ENCODE results near the gene NDUFV3.
"Not testable (repeated sequence)": the region's sequence is repeated elsewhere in the genome, so short reads cannot be mapped to it uniquely, and the experiment has no call there.

The NDUFV3 gene

GRCh38 chr21:42892931-42893755, at the start of gene NDUFV3:
TSS of gene NDUFV3 (plus strand) at chr21:42893309. CDS start at chr21:42893334, 25 bp downstream.
- DNase-seq, result peak; percentile 99 to 100

- DNase-seq, result no peak
Measured at GRCh38 chr21:42844411-42845113, 48.5 kb upstream of the NDUFV3 start.

- no peak for DNase-seq
Measured at GRCh38 chr21:42845296-42845965, 47.7 kb upstream of the NDUFV3 start.

- no peak for DNase-seq
Measured at GRCh38 chr21:42846221-42846620, 46.9 kb upstream of the NDUFV3 start.

- DNase-seq, result no peak
Measured at GRCh38 chr21:42847051-42847707, 45.9 kb upstream of the NDUFV3 start.

GRCh38 chr21:42847726-42848125, 45.4 kb upstream of the NDUFV3 start:
- no peak for DNase-seq

GRCh38 chr21:42848144-42848931, 44.8 kb upstream of the NDUFV3 start:
- not testable (repeated sequence) for DNase-seq

- DNase-seq, result no peak
Measured at GRCh38 chr21:42848932-42849758, 44.0 kb upstream of the NDUFV3 start.

- no peak for DNase-seq
Measured at GRCh38 chr21:42849759-42850412, 43.2 kb upstream of the NDUFV3 start.

GRCh38 chr21:42850463-42850862, 42.6 kb upstream of the NDUFV3 start:
- DNase-seq, result no peak

GRCh38 chr21:42850866-42851391, 42.2 kb upstream of the NDUFV3 start:
- peak in 1 of 2 donors; percentile 25 for DNase-seq

- no peak for DNase-seq
Measured at GRCh38 chr21:42851812-42852665, 41.1 kb upstream of the NDUFV3 start.

GRCh38 chr21:42852925-42853570, 40.1 kb upstream of the NDUFV3 start:
- no peak for DNase-seq

- DNase-seq, result no peak
Measured at GRCh38 chr21:42853621-42854020, 39.5 kb upstream of the NDUFV3 start.

GRCh38 chr21:42854246-42855010, 38.7 kb upstream of the NDUFV3 start:
- DNase-seq, result no peak

GRCh38 chr21:42855171-42855936, 37.8 kb upstream of the NDUFV3 start:
- DNase-seq, result no peak

- no peak for DNase-seq
Measured at GRCh38 chr21:42855937-42856335, 37.2 kb upstream of the NDUFV3 start.
